GM23248 (cell line): Measurements from ENCODE around the gene LMAN2L.

Source experiments
- EZH2 ChIP-seq: fragments of 200-600 bp; sonication (generic); IDR thresholded peaks from 2 replicates; pipeline ENCODE4 v1.6.1; 2018; ENCODE audit warnings: antibody characterized with exemption, mild to moderate bottlenecking; ENCODE audit not compliant: insufficient read depth, poor library complexity, severe bottlenecking
- EZH2phosphoT487 ChIP-seq: fragments of 200-600 bp; sonication (generic); IDR thresholded peaks from 2 replicates; pipeline ENCODE4 v1.6.1; 2018; ENCODE audit warnings: antibody characterized with exemption, moderate library complexity, mild to moderate bottlenecking, low read depth; ENCODE audit not compliant: insufficient read depth

- no peak for TF ChIP-seq EZH2
- no peak for TF ChIP-seq EZH2phosphoT487
These were observed 33.2 kb upstream of the LMAN2L start for GRCh38 chr2:96772903-96773671.
